NCI-H345 (cell line): ENCODE results near the gene IFIH1.

Experiments used
- DNase-seq: peaks from one replicate; lab custom pipeline; 2025; lab: John Stamatoyannopoulos, UW

Gene IFIH1

GRCh38 chr2:162257425-162257824 is 61.1 kb downstream of the IFIH1 start:
- DNase-seq: no peak

GRCh38 chr2:162256591-162256991 is 61.9 kb downstream of the IFIH1 start:
- no peak for DNase-seq

GRCh38 chr2:162254236-162254871 is 64.1 kb downstream of the IFIH1 start:
- no peak for DNase-seq

GRCh38 chr2:162253435-162253834 is 65.0 kb downstream of the IFIH1 start:
- no peak for DNase-seq

GRCh38 chr2:162252153-162252552 is 66.3 kb downstream of the IFIH1 start:
- no peak for DNase-seq

- DNase-seq: no peak
These were observed 72.7 kb downstream of the IFIH1 start for GRCh38 chr2:162245781-162246180.

GRCh38 chr2:162245061-162245460 is 73.4 kb downstream of the IFIH1 start:
- DNase-seq: no peak

GRCh38 chr2:162244541-162245031 is 73.9 kb downstream of the IFIH1 start:
- no peak for DNase-seq

GRCh38 chr2:162243715-162244114 is 74.8 kb downstream of the IFIH1 start:
- DNase-seq: no peak

GRCh38 chr2:162243294-162243693 is 75.2 kb downstream of the IFIH1 start, which contains the start of gene FAP:
Gene FAP (minus strand): TSS chr2:162243445. CDS start chr2:162243327, 118 bp downstream.
- no peak for DNase-seq

GRCh38 chr2:162242586-162243280 is 75.8 kb downstream of the IFIH1 start:
- peak; percentile 24 for DNase-seq

- no peak for DNase-seq
These were observed 76.9 kb downstream of the IFIH1 start for GRCh38 chr2:162241571-162241970.

- DNase-seq: no peak
These were observed 83.6 kb downstream of the IFIH1 start for GRCh38 chr2:162234620-162235462.

- no peak for DNase-seq
These were observed 85.3 kb downstream of the IFIH1 start for GRCh38 chr2:162233197-162233596.

GRCh38 chr2:162232671-162233070 is 85.8 kb downstream of the IFIH1 start:
- no peak for DNase-seq

GRCh38 chr2:162232027-162232426 is 86.5 kb downstream of the IFIH1 start:
- DNase-seq: no peak

- no peak for DNase-seq
These were observed 87.7 kb downstream of the IFIH1 start for GRCh38 chr2:162230761-162231160.

GRCh38 chr2:162226836-162227235 is 91.6 kb downstream of the IFIH1 start:
- DNase-seq: no peak

- DNase-seq: no peak
These were observed 97.4 kb downstream of the IFIH1 start for GRCh38 chr2:162221064-162221463.

- no peak for DNase-seq
These were observed 98.1 kb downstream of the IFIH1 start for GRCh38 chr2:162220368-162220767.

GRCh38 chr2:162219426-162219825 is 99.1 kb downstream of the IFIH1 start:
- no peak for DNase-seq

- no peak for DNase-seq
These were observed 100.9 kb downstream of the IFIH1 start for GRCh38 chr2:162217598-162217997.
